ENCODE results near the gene FAM184B.

GRCh38 chr4:17816142-17816541 lies 34.7 kb upstream of the FAM184B start:
- TF ChIP-seq CTCF (IDR thresholded peaks at IDR 0.05) (no peak), ATF6 (CRISPR knock-in tag; IDR thresholded peaks at IDR 0.05) (no peak)

Measured in WTC11 (cell line).